Measurements from ENCODE around the gene SNAPC4.

SNAPC4 gene

GRCh38 chr9:136385015-136385414 is 15.0 kb downstream of the SNAPC4 start:
- Mint-ChIP-seq H3K4me3 (no peak overlapping the region), H3K27me3 (no peaks in the 10 kb centered on the region), H3K4me1 (ENCODE audit: low read depth) (peaks cover 24% of the 10 kb centered on the region), H3K9me3 (no peaks in the 10 kb centered on the region), H3K27ac (no peak overlapping the region), H3K36me3 (ENCODE audit: low read depth) (peaks cover 100% of the 10 kb centered on the region)
- intact Hi-C loops (cut with micrococcal nuclease), result no loop called here

DNA sequence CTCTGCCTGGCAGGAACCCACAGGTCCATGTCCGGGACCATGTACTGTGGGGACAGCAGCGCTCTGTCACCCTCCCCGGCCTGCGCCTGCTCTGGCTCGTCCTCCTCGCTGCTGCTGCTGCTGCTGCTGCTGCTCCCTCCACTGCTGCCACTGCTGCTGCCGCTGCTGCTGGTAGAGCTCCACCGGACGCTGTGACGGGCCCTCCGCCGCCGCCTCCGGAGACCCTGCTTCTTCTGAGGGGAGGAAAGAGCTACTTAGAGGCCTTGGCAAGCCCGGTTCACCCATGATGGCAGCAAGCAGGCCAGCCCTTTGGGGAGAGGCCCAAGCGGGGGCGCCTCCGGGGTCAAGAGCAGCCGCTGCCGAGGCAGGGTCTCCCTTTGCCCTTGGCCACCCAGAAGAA is 16.5 kb downstream of the SNAPC4 start:
- H3K27me3 Mint-ChIP-seq, result no peaks in the 10 kb centered on the region
- peaks cover 100% of the 10 kb centered on the region for H3K36me3 Mint-ChIP-seq (ENCODE audit: low read depth)
- peaks cover 16% of the 10 kb centered on the region for H3K4me1 Mint-ChIP-seq (ENCODE audit: low read depth)
- peak overlapping the region; percentile 28 for H3K27ac Mint-ChIP-seq
- no peaks in the 10 kb centered on the region for H3K9me3 Mint-ChIP-seq
- H3K4me3 Mint-ChIP-seq, result no peak overlapping the region
- intact Hi-C loops (cut with micrococcal nuclease), result no loop called here

DNA sequence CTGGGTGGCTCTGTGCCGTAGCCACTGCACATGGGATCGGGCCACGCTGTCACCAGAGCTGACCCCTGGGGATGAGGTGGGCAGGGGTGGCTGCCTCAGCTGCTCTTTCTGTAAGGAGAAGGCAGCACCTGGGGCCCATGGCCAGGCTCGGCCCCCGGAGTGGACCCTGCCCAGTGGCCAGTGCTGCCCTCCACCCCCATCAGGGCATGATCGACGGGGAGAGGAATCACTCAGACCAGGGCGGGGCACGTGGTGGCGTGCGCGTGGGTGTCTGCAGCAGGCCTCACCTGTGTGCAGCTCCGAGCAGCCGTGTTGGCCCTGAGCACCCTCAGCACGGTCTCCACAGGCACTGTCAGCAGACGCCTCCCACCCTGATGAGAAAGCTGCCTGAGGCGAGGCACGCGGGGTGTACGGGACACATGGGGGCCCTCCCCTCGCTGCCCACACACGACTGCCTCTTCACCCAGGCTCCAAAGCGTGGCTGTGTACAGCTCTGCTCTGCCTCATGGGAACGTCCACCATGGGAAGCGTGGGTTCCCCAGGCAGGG is 17.9 kb downstream of the SNAPC4 start:
- Mint-ChIP-seq H3K4me1 (ENCODE audit: low read depth) (peaks cover 22% of the 10 kb centered on the region), H3K27me3 (no peaks in the 10 kb centered on the region), H3K4me3 (no peak overlapping the region), H3K27ac (no peak overlapping the region), H3K36me3 (ENCODE audit: low read depth) (peaks cover 93% of the 10 kb centered on the region), H3K9me3 (no peaks in the 10 kb centered on the region)
- intact Hi-C loops (cut with micrococcal nuclease), result no loop called here

- Mint-ChIP-seq H3K36me3 (ENCODE audit: low read depth) (peaks cover 85% of the 10 kb centered on the region), H3K4me3 (no peak overlapping the region), H3K9me3 (no peaks in the 10 kb centered on the region), H3K27me3 (no peaks in the 10 kb centered on the region), H3K4me1 (ENCODE audit: low read depth) (peaks cover 29% of the 10 kb centered on the region), H3K27ac (no peak overlapping the region)
- intact Hi-C loops (cut with micrococcal nuclease), result no loop called here
Measured at GRCh38 chr9:136381311-136381710, 18.7 kb downstream of the SNAPC4 start.

GRCh38 chr9:136380381-136380780 is 19.6 kb downstream of the SNAPC4 start:
- intact Hi-C loops (cut with micrococcal nuclease), result no loop called here
- peaks cover 29% of the 10 kb centered on the region for H3K4me1 Mint-ChIP-seq (ENCODE audit: low read depth)
- no peaks in the 10 kb centered on the region for H3K9me3 Mint-ChIP-seq
- peaks cover 84% of the 10 kb centered on the region for H3K36me3 Mint-ChIP-seq (ENCODE audit: low read depth)
- no peak overlapping the region for H3K4me3 Mint-ChIP-seq
- H3K27ac Mint-ChIP-seq, result no peak overlapping the region
- H3K27me3 Mint-ChIP-seq, result no peaks in the 10 kb centered on the region

DNA sequence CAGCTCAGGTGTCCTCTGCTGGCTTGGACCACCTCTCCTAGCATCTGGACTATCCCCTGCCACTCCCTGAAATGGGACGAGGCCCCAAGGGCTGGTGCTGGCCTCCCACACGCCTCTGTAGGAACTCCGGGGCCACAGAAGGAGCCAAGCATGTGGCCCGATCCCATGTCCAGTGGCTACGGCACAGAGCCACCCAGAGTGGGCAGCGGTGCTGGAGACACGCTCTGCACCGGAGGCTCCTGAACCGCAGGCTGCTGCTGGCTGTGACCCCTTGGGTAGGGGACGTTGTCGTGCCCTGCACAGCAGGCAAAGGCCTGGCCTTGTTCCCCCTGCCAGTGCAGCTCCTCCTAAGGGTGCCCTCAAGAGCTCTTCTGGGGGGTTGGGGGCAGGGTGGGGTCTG is 20.1 kb downstream of the SNAPC4 start:
- Mint-ChIP-seq H3K27ac (no peak overlapping the region), H3K27me3 (no peaks in the 10 kb centered on the region), H3K4me1 (ENCODE audit: low read depth) (peaks cover 29% of the 10 kb centered on the region), H3K4me3 (no peak overlapping the region), H3K9me3 (no peaks in the 10 kb centered on the region), H3K36me3 (ENCODE audit: low read depth) (peaks cover 84% of the 10 kb centered on the region)
- intact Hi-C loops (cut with micrococcal nuclease), result no loop called here

DNA sequence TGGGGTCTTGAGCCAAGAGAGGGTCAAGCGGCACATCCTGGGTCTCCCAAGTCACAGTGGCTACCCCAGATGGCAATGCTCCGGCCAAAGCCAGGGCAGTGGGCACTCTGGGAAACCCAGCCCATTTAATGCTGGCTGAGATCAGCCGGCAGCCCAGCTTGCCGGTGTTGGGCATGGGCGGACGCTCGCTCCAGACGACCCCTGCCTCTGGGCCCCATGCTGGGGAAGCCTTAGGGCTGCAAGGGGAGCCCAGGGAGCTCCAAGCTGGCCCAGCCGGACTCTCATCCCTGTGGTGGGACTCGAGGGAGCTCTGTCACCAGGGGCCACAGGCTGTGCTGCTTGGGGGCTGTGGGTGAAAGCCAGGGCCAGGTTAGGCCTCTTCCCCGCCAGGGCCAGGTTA is 20.6 kb downstream of the SNAPC4 start:
- Mint-ChIP-seq H3K27me3 (no peaks in the 10 kb centered on the region), H3K4me1 (ENCODE audit: low read depth) (peaks cover 32% of the 10 kb centered on the region), H3K4me3 (no peak overlapping the region), H3K36me3 (ENCODE audit: low read depth) (peaks cover 84% of the 10 kb centered on the region), H3K27ac (no peak overlapping the region), H3K9me3 (no peaks in the 10 kb centered on the region)
- intact Hi-C loops (cut with micrococcal nuclease), result no loop called here

GRCh38 chr9:136379003-136379287 is 21.0 kb downstream of the SNAPC4 start:
- Mint-ChIP-seq H3K4me1 (ENCODE audit: low read depth) (peaks cover 37% of the 10 kb centered on the region), H3K9me3 (no peaks in the 10 kb centered on the region)
- intact Hi-C loops (cut with micrococcal nuclease), result no loop called here

GRCh38 chr9:136378170-136379002 is 21.6 kb downstream of the SNAPC4 start:
- intact Hi-C loops (cut with micrococcal nuclease), result no loop called here
- H3K27me3 Mint-ChIP-seq, result no peaks in the 10 kb centered on the region
- H3K4me1 Mint-ChIP-seq (ENCODE audit: low read depth), result peaks cover 40% of the 10 kb centered on the region
- no peaks in the 10 kb centered on the region for H3K9me3 Mint-ChIP-seq
- peaks cover 81% of the 10 kb centered on the region for H3K36me3 Mint-ChIP-seq (ENCODE audit: low read depth)
- peak overlapping the region; percentile 46 for H3K27ac Mint-ChIP-seq
- no peak overlapping the region for H3K4me3 Mint-ChIP-seq

More at GRCh38 chr9:136379003-136379287, 21.0 kb downstream of the SNAPC4 start:
- Mint-ChIP-seq H3K27ac (peak overlapping the region; percentile 46), H3K27me3 (no peaks in the 10 kb centered on the region), H3K4me3 (no peak overlapping the region), H3K36me3 (ENCODE audit: low read depth) (peaks cover 81% of the 10 kb centered on the region)

DNA sequence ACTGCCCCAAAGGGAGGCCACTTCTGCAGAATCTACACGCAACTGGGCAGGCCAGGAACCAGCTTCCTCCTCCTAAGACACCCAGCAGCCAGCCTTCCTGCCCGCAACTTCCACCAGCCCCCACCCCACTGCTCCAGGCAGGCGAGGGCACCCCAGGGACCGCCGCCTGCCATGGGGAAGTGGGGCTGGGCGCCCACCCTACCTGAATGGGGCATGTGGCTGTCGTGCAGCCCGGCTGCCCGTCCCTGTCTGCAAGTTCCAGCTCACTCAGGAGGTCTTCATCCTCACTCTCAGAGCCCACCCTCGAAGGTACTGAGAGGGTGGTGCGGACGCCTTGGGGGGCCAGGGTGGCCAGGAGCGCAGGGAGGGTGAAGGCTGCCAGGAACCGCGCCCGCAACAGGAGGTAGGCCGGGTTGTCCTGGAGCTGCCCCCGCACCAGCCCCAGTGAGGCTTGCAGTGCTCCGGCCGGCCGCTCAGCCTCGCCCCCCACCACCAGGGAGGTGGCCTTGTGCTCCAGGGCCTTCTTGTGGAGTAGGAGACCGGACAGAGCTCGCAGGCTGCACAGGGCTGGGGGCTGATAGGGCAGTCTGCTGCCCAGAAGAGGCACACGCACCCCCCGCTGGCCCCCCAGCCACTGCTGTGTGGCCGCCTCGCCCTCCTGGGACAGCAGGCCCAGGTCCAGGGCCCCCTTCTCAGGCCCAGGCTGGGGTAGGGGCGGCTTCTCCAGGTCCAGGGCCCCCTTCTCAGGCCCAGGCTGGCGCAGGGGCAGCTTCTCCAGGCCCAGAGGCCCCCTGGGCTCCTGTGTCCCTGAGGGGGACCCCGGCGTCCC is 22.4 kb downstream of the SNAPC4 start:
- H3K9me3 Mint-ChIP-seq, result no peaks in the 10 kb centered on the region
- peaks cover 40% of the 10 kb centered on the region for H3K4me1 Mint-ChIP-seq (ENCODE audit: low read depth)
- peak overlapping the region; percentile 93 for H3K27ac Mint-ChIP-seq
- H3K36me3 Mint-ChIP-seq (ENCODE audit: low read depth), result peaks cover 81% of the 10 kb centered on the region
- intact Hi-C loops (cut with micrococcal nuclease), result no loop called here
- H3K27me3 Mint-ChIP-seq, result no peaks in the 10 kb centered on the region
- peak overlapping the region; percentile 49 for H3K4me3 Mint-ChIP-seq

DNA sequence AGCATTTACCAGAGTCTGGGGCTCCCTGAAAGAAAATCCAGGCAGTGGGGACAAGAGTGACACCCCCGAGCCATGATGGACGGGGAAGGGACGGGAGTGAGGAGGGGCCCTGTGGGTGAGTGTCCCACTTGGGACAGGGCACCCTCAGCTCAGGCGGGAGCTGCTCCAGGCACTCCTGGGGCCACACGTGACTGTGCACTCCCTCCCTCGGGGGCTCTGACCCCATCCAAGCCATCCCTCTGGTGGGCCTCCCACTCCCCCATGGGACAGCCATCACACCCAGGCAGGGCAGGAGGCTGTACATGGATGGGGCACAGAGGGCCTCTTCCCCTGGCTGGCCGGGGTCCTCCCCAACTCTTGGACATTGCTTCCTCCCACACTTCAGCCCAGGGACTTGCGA is 23.5 kb downstream of the SNAPC4 start:
- Mint-ChIP-seq H3K4me1 (ENCODE audit: low read depth) (peaks cover 49% of the 10 kb centered on the region), H3K4me3 (no peak overlapping the region), H3K27me3 (no peaks in the 10 kb centered on the region), H3K36me3 (ENCODE audit: low read depth) (peaks cover 81% of the 10 kb centered on the region), H3K9me3 (no peaks in the 10 kb centered on the region), H3K27ac (peak overlapping the region; percentile 93)
- intact Hi-C loops (cut with micrococcal nuclease), result no loop called here

DNA sequence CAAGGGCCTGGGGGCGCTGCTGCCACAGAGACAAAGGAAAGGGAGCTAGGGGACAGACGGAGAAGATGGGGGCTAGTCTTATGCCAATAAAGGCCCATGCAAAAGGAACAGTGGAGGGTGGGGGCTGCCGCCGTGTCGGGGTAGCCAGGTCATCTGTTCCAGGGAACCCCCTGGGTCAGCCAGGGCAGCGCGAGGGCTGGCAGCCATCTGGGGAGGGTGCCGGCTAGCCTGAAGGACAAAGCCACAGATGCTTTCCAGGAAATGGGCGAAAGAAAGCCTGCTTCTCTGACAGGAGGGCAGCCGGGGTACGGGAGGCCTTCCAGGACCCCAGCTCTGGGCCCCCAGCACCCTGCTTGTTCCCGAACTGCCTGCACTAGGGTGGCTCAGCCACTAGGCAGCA is 24.9 kb downstream of the SNAPC4 start:
- Mint-ChIP-seq H3K9me3 (no peaks in the 10 kb centered on the region), H3K4me3 (no peak overlapping the region), H3K36me3 (ENCODE audit: low read depth) (peaks cover 81% of the 10 kb centered on the region), H3K27ac (peak overlapping the region; percentile 93), H3K4me1 (ENCODE audit: low read depth) (peaks cover 60% of the 10 kb centered on the region), H3K27me3 (no peaks in the 10 kb centered on the region)
- intact Hi-C loops (cut with micrococcal nuclease), result no loop called here

- Mint-ChIP-seq H3K27me3 (no peaks in the 10 kb centered on the region), H3K4me1 (ENCODE audit: low read depth) (peaks cover 67% of the 10 kb centered on the region), H3K27ac (peak overlapping the region; percentile 93), H3K9me3 (no peaks in the 10 kb centered on the region), H3K4me3 (peak overlapping the region; percentile 97), H3K36me3 (ENCODE audit: low read depth) (peaks cover 81% of the 10 kb centered on the region)
- intact Hi-C loops (cut with micrococcal nuclease), result no loop called here
Measured at GRCh38 chr9:136374183-136374575, 25.8 kb downstream of the SNAPC4 start.
